ENCODE measurements around the gene CD320. TPM values are rescaled to one million over a fixed set of nuclear protein-coding genes. Genes with fewer than 3 reads are reported as not detected.
"Not testable (repeated sequence)": the region's sequence is repeated elsewhere in the genome, so short reads cannot be mapped to it uniquely, and the experiment has no call there.

Gene CD320
- total RNA-seq, 3 donors from 2014 or later (not counting 1 experiment from before 2014, with no cell fraction given): 17.0 to 47.1 (median 38.7) TPM

DNA sequence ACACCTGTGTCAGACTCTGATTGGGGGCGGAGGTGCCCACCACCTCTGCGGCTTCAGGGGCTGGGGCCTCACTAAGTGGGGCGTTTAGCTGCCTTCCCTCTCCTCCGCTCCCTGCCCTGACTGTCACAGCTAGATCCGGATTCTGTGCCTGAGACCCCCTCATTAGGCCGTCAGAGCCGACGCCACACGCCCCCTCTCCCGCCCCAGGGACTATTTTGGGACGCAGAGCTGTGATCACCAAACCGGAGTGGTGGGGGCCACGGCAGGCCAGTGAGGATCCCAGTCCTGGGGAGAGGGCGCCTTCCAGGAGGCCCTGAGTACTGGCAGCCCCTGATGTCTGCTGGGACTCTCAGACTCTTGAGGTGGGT lies 34.1 kb upstream of the CD320 start:
- H3K4me3 Mint-ChIP-seq: peak overlapping the region; percentile 65
- H3K27me3 Mint-ChIP-seq (ENCODE audit: low read depth in 2 of 2): no peaks in the 10 kb centered on the region
- TF ChIP-seq, protein P1, sequence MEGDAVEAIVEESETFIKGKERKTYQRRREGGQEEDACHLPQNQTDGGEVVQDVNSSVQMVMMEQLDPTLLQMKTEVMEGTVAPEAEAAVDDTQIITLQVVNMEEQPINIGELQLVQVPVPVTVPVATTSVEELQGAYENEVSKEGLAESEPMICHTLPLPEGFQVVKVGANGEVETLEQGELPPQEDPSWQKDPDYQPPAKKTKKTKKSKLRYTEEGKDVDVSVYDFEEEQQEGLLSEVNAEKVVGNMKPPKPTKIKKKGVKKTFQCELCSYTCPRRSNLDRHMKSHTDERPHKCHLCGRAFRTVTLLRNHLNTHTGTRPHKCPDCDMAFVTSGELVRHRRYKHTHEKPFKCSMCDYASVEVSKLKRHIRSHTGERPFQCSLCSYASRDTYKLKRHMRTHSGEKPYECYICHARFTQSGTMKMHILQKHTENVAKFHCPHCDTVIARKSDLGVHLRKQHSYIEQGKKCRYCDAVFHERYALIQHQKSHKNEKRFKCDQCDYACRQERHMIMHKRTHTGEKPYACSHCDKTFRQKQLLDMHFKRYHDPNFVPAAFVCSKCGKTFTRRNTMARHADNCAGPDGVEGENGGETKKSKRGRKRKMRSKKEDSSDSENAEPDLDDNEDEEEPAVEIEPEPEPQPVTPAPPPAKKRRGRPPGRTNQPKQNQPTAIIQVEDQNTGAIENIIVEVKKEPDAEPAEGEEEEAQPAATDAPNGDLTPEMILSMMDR (IDR thresholded peaks at IDR 0.05): no peak
- no peak for ATAC-seq
- peak overlapping the region; percentile 60 for H3K27ac ChIP-seq (ENCODE audit: low read length)
- H3K27ac Mint-ChIP-seq: peak overlapping the region; percentile 62 to 86
- peaks cover 19% of the 10 kb centered on the region for H3K4me1 ChIP-seq (ENCODE audit: control insufficient read depth, insufficient read depth, low read length)
- no peak for DNase-seq
- no peaks in the 10 kb centered on the region for H3K36me3 Mint-ChIP-seq
- H3K9me3 Mint-ChIP-seq: no peaks in the 10 kb centered on the region
- WGBS (ENCODE audit: insufficient coverage): 31% methylated on average over 14 of the region's 14 CpGs
- H3K27me3 ChIP-seq (ENCODE audit: control insufficient read depth, insufficient read depth, low read length): no peaks in the 10 kb centered on the region
- intact Hi-C loops (cut with micrococcal nuclease): no loop called here
- H3K9me3 ChIP-seq (ENCODE audit: control insufficient read depth, insufficient read depth, low read length): no peaks in the 10 kb centered on the region
- H3K4me3 ChIP-seq (ENCODE audit: low read length): no peak overlapping the region
- peaks cover 12 to 23% of the 10 kb centered on the region in 2 donors for H3K4me1 Mint-ChIP-seq
- no peaks in the 10 kb centered on the region for H3K36me3 ChIP-seq (ENCODE audit: control insufficient read depth, insufficient read depth, low read length)

DNA sequence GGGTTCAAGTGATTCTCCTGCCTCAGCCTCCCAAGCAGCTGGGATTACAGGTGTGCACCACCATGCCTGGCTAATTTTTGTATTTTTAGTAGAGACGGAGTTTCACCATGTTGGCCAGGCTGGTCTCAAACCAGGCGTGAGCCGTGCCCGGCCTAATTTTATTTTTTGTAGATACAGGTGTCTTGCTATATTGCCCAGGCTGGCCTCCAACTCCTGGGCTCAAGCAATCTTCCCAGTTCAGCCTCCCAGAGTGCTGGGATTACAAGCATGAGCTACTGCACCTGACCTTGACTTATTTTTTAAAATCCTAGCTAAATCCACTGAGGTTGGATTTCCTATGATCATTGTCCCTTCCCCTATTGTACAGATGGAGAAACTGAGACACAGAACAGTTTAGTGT lies 33.3 kb upstream of the CD320 start:
- H3K36me3 ChIP-seq (ENCODE audit: control insufficient read depth, insufficient read depth, low read length); H3K9me3 ChIP-seq (ENCODE audit: control insufficient read depth, insufficient read depth, low read length); DNase-seq; ATAC-seq; intact Hi-C loops (cut with micrococcal nuclease); H3K27ac ChIP-seq (ENCODE audit: low read length); H3K27me3 ChIP-seq (ENCODE audit: control insufficient read depth, insufficient read depth, low read length); H3K9me3 Mint-ChIP-seq; H3K36me3 Mint-ChIP-seq; H3K4me3 ChIP-seq (ENCODE audit: low read length); H3K27me3 Mint-ChIP-seq (ENCODE audit: low read depth in 2 of 2): not testable (repeated sequence)
- Mint-ChIP-seq H3K27ac (peak overlapping the region; percentile 62 to 86), H3K4me1 (peaks cover 12 to 23% of the 10 kb centered on the region in 2 donors), H3K4me3 (peak overlapping the region; percentile 65)
- peaks cover 19% of the 10 kb centered on the region for H3K4me1 ChIP-seq (ENCODE audit: control insufficient read depth, insufficient read depth, low read length)
- 85% methylated on average over 4 of the region's 4 CpGs for WGBS (ENCODE audit: insufficient coverage)

DNA sequence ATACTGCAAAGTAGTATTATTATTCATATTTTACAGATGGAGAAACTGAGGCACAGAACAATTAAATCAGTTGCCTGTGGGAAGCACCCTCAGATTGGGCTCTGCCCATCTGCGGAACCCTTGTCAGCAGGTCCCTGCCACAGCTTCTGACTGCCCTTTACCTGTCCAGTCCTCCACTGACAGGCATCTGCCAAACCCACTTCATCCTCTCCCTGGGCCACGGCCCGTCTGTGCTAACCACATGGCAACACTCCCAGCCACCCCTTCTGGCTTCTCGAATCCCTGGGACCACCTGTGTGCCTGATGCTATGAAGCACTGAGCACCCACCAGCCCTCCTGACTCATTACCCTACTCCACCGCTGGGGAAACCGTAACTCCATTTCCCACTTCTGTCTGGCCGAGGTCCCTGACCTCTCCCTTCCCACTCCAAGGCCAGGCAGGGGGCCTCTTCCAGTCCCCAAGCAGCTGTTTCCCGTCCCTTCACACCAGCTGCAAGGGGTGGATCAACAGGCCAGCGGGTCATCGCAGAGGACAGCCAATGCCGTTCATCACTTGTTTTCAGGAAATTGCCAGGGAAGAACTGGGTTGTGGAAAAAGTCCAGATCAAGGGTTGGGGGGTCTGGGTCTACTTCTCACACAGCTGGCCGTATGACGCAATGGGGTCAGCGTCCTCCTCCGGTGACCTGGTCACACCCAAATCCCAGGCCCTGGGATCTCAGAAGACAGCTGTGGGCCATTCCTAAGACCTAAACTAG lies 32.4 kb upstream of the CD320 start:
- no peaks in the 10 kb centered on the region for H3K36me3 ChIP-seq (ENCODE audit: control insufficient read depth, insufficient read depth, low read length)
- WGBS (ENCODE audit: insufficient coverage): 29% methylated on average over 15 of the region's 15 CpGs
- Mint-ChIP-seq H3K4me3 (no peak overlapping the region), H3K4me1 (peaks cover 12 to 27% of the 10 kb centered on the region in 2 donors), H3K27ac (peak overlapping the region; percentile 33 to 43), H3K9me3 (no peaks in the 10 kb centered on the region), H3K36me3 (no peaks in the 10 kb centered on the region), H3K27me3 (ENCODE audit: low read depth in 2 of 2) (peaks cover 0 to 3% of the 10 kb centered on the region in 2 donors)
- H3K9me3 ChIP-seq (ENCODE audit: control insufficient read depth, insufficient read depth, low read length): no peaks in the 10 kb centered on the region
- TF ChIP-seq, protein P1 (IDR thresholded peaks at IDR 0.05): no peak
- ATAC-seq (no peak), DNase-seq (no peak)
- intact Hi-C loops (cut with micrococcal nuclease): no loop called here
- no peak overlapping the region for H3K27ac ChIP-seq (ENCODE audit: low read length)
- H3K27me3 ChIP-seq (ENCODE audit: control insufficient read depth, insufficient read depth, low read length): peaks cover 2% of the 10 kb centered on the region
- no peak overlapping the region for H3K4me3 ChIP-seq (ENCODE audit: low read length)
- H3K4me1 ChIP-seq (ENCODE audit: control insufficient read depth, insufficient read depth, low read length): peaks cover 28% of the 10 kb centered on the region

DNA sequence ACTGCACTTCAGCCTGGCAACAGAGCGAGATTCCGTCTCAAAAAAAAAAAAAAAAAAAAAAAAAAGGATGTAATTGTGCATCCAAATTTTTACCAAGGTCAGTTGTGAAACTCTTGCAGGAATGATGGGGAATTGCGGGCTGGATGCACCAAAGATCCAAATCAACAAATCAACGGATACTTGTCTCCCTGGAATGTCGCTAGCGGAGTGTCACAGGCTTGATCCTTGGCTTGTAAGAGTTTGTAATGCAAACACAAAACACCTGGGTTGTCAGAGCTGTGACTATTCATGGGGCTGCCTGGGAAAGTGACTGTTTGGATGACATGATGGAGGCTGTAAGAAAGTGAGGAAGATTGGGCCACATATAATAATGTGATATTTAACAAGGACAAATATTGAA lies 30.7 kb upstream of the CD320 start:
- WGBS (ENCODE audit: insufficient coverage): 92% methylated on average over 6 of the region's 6 CpGs
- no peaks in the 10 kb centered on the region for H3K36me3 ChIP-seq (ENCODE audit: control insufficient read depth, insufficient read depth, low read length)
- H3K27me3 Mint-ChIP-seq (ENCODE audit: low read depth in 2 of 2): peaks cover 0 to 3% of the 10 kb centered on the region in 2 donors
- ATAC-seq (no peak), DNase-seq (no peak)
- TF ChIP-seq, protein P1 (IDR thresholded peaks at IDR 0.05): no peak
- no peaks in the 10 kb centered on the region for H3K9me3 Mint-ChIP-seq
- peaks cover 6% of the 10 kb centered on the region for H3K27me3 ChIP-seq (ENCODE audit: control insufficient read depth, insufficient read depth, low read length)
- intact Hi-C loops (cut with micrococcal nuclease): no loop called here
- H3K36me3 Mint-ChIP-seq: no peaks in the 10 kb centered on the region
- H3K4me1 Mint-ChIP-seq: peaks cover 12 to 27% of the 10 kb centered on the region in 2 donors
- no peak overlapping the region for H3K4me3 ChIP-seq (ENCODE audit: low read length)
- no peak overlapping the region for H3K27ac Mint-ChIP-seq
- H3K4me3 Mint-ChIP-seq: no peak overlapping the region
- no peak overlapping the region for H3K27ac ChIP-seq (ENCODE audit: low read length)
- H3K4me1 ChIP-seq (ENCODE audit: control insufficient read depth, insufficient read depth, low read length): peaks cover 34% of the 10 kb centered on the region
- H3K9me3 ChIP-seq (ENCODE audit: control insufficient read depth, insufficient read depth, low read length): no peaks in the 10 kb centered on the region
